ENCODE measurements around the gene NFX1.
A peak's percentile ranks its signal among the peaks of the same experiment; 100 is the strongest.

The NFX1 gene

GRCh38 chr9:33256236-33256635 is 34.1 kb upstream of the NFX1 start:
- Histone ChIP-seq H3K36me3 (replicated peaks) (peaks cover 81% of the 10 kb centered on the region), H3K9me3 (no peaks in the 10 kb centered on the region), H3K27me3 (ENCODE audit: low read depth) (no peaks in the 10 kb centered on the region), H3K4me3 (no peak overlapping the region), H3K4me1 (no peaks in the 10 kb centered on the region)
- in situ Hi-C loops (cut with MboI; ENCODE audit: low sequenced_read_pairs) = no loop called here
- no peak for DNase-seq (ENCODE audit: low spot score in 2 of 2)

GRCh38 chr9:33257276-33257675 is 33.0 kb upstream of the NFX1 start:
- peaks cover 92% of the 10 kb centered on the region for H3K36me3 ChIP-seq (replicated peaks)

GRCh38 chr9:33260372-33260771 is 29.9 kb upstream of the NFX1 start:
- no peak for DNase-seq (ENCODE audit: low spot score in 2 of 2)
- no peak overlapping the region for H3K4me3 ChIP-seq
- peaks cover 6% of the 10 kb centered on the region for H3K4me1 ChIP-seq
- no peaks in the 10 kb centered on the region for H3K9me3 ChIP-seq
- H3K27me3 ChIP-seq (ENCODE audit: low read depth) = no peaks in the 10 kb centered on the region
- peaks cover 78% of the 10 kb centered on the region for H3K36me3 ChIP-seq (replicated peaks)
- in situ Hi-C loops (cut with MboI; ENCODE audit: low sequenced_read_pairs) = no loop called here

More at GRCh38 chr9:33257276-33257675, 33.0 kb upstream of the NFX1 start:
- in situ Hi-C loops (cut with MboI; ENCODE audit: low sequenced_read_pairs) = no loop called here
- DNase-seq (ENCODE audit: low spot score in 2 of 2) = no peak
- Histone ChIP-seq H3K4me3 (no peak overlapping the region), H3K9me3 (no peaks in the 10 kb centered on the region), H3K4me1 (no peaks in the 10 kb centered on the region), H3K27me3 (ENCODE audit: low read depth) (no peaks in the 10 kb centered on the region)

GRCh38 chr9:33263131-33264002 is 26.9 kb upstream of the NFX1 start:
- DNase-seq (ENCODE audit: low spot score in 2 of 2) = peak; percentile 17 to 25
- H3K27me3 ChIP-seq (ENCODE audit: low read depth) = no peaks in the 10 kb centered on the region
- H3K4me3 ChIP-seq = peak overlapping the region; percentile 90
- H3K4me1 ChIP-seq = peaks cover 10% of the 10 kb centered on the region
- no peaks in the 10 kb centered on the region for H3K9me3 ChIP-seq
- peaks cover 76% of the 10 kb centered on the region for H3K36me3 ChIP-seq (replicated peaks)
- in situ Hi-C loops (cut with MboI; ENCODE audit: low sequenced_read_pairs) = no loop called here

GRCh38 chr9:33264003-33264472 is 26.3 kb upstream of the NFX1 start:
- DNase-seq (ENCODE audit: low spot score in 2 of 2) = peak in 1 of 2 experiments; percentile 52
- Histone ChIP-seq H3K9me3 (no peaks in the 10 kb centered on the region), H3K36me3 (replicated peaks) (peaks cover 74% of the 10 kb centered on the region), H3K4me1 (peaks cover 10% of the 10 kb centered on the region), H3K27me3 (ENCODE audit: low read depth) (no peaks in the 10 kb centered on the region), H3K4me3 (peak overlapping the region; percentile 90)
- in situ Hi-C loops (cut with MboI; ENCODE audit: low sequenced_read_pairs) = no loop called here

GRCh38 chr9:33264473-33265177 is 25.7 kb upstream of the NFX1 start, which contains the start of the genes BAG1 and CHMP5:
TSS of gene BAG1 (minus strand) at chr9:33264708.
TSS of gene CHMP5 (plus strand) at chr9:33265049. CDS start at chr9:33265079, 30 bp downstream.
- no peaks in the 10 kb centered on the region for H3K27me3 ChIP-seq (ENCODE audit: low read depth)
- peak within 1 kb of the TSS; percentile 90 for H3K4me3 ChIP-seq
- peak; percentile 98 to 100 for DNase-seq (ENCODE audit: low spot score in 2 of 2)
- H3K9me3 ChIP-seq = no peaks in the 10 kb centered on the region
- H3K36me3 ChIP-seq (replicated peaks) = peaks cover 68% of the 10 kb centered on the region
- in situ Hi-C loops (cut with MboI; ENCODE audit: low sequenced_read_pairs) = loop anchor here (5.0 kb wide), 1 partner anchor 53 kb away; no protein-coding TSS in a partner anchor
- H3K4me1 ChIP-seq = peaks cover 10% of the 10 kb centered on the region

GRCh38 chr9:33265211-33265865 is 25.0 kb upstream of the NFX1 start:
- H3K36me3 ChIP-seq (replicated peaks) = peaks cover 65% of the 10 kb centered on the region
- H3K27me3 ChIP-seq (ENCODE audit: low read depth) = no peaks in the 10 kb centered on the region
- H3K9me3 ChIP-seq = no peaks in the 10 kb centered on the region
- in situ Hi-C loops (cut with MboI; ENCODE audit: low sequenced_read_pairs) = loop anchor here (5.0 kb wide), 1 partner anchor 52 kb away; no protein-coding TSS in a partner anchor
- no peak for DNase-seq (ENCODE audit: low spot score in 2 of 2)
- H3K4me1 ChIP-seq = peaks cover 10% of the 10 kb centered on the region
- peak overlapping the region; percentile 90 for H3K4me3 ChIP-seq

GRCh38 chr9:33267151-33267767 is 23.1 kb upstream of the NFX1 start:
- H3K27me3 ChIP-seq (ENCODE audit: low read depth) = no peaks in the 10 kb centered on the region

GRCh38 chr9:33270146-33270545 is 20.2 kb upstream of the NFX1 start:
- Histone ChIP-seq H3K9me3 (no peaks in the 10 kb centered on the region), H3K4me1 (peaks cover 4% of the 10 kb centered on the region), H3K27me3 (ENCODE audit: low read depth) (no peaks in the 10 kb centered on the region), H3K36me3 (replicated peaks) (peaks cover 52% of the 10 kb centered on the region), H3K4me3 (no peak overlapping the region)
- in situ Hi-C loops (cut with MboI; ENCODE audit: low sequenced_read_pairs) = no loop called here
- no peak for DNase-seq (ENCODE audit: low spot score in 2 of 2)

More at GRCh38 chr9:33267151-33267767, 23.1 kb upstream of the NFX1 start:
- H3K4me3 ChIP-seq = no peak overlapping the region
- peaks cover 10% of the 10 kb centered on the region for H3K4me1 ChIP-seq
- in situ Hi-C loops (cut with MboI; ENCODE audit: low sequenced_read_pairs) = loop anchor here (5.0 kb wide), 1 partner anchor 50 kb away; no protein-coding TSS in a partner anchor
- peaks cover 61% of the 10 kb centered on the region for H3K36me3 ChIP-seq (replicated peaks)
- no peaks in the 10 kb centered on the region for H3K9me3 ChIP-seq
- no peak for DNase-seq (ENCODE audit: low spot score in 2 of 2)

- H3K4me3 ChIP-seq = no peak overlapping the region
- H3K27me3 ChIP-seq (ENCODE audit: low read depth) = no peaks in the 10 kb centered on the region
- DNase-seq (ENCODE audit: low spot score in 2 of 2) = no peak
- H3K36me3 ChIP-seq (replicated peaks) = peaks cover 54% of the 10 kb centered on the region
- no peaks in the 10 kb centered on the region for H3K4me1 ChIP-seq
- no peaks in the 10 kb centered on the region for H3K9me3 ChIP-seq
- in situ Hi-C loops (cut with MboI; ENCODE audit: low sequenced_read_pairs) = no loop called here
Observed at GRCh38 chr9:33272061-33272460, 18.3 kb upstream of the NFX1 start.

- H3K36me3 ChIP-seq (replicated peaks) = peaks cover 53% of the 10 kb centered on the region
- in situ Hi-C loops (cut with MboI; ENCODE audit: low sequenced_read_pairs) = no loop called here
Observed at GRCh38 chr9:33273266-33273971, 16.9 kb upstream of the NFX1 start.

GRCh38 chr9:33273972-33274328 is 16.4 kb upstream of the NFX1 start:
- in situ Hi-C loops (cut with MboI; ENCODE audit: low sequenced_read_pairs) = no loop called here
- Histone ChIP-seq H3K27me3 (ENCODE audit: low read depth) (no peaks in the 10 kb centered on the region), H3K36me3 (replicated peaks) (peaks cover 48% of the 10 kb centered on the region), H3K4me3 (no peak overlapping the region), H3K9me3 (no peaks in the 10 kb centered on the region), H3K4me1 (no peaks in the 10 kb centered on the region)
- DNase-seq (ENCODE audit: low spot score in 2 of 2) = no peak

More at GRCh38 chr9:33273266-33273971, 16.9 kb upstream of the NFX1 start:
- no peaks in the 10 kb centered on the region for H3K9me3 ChIP-seq
- DNase-seq (ENCODE audit: low spot score in 2 of 2) = no peak
- H3K27me3 ChIP-seq (ENCODE audit: low read depth) = no peaks in the 10 kb centered on the region
- H3K4me3 ChIP-seq = no peak overlapping the region
- no peaks in the 10 kb centered on the region for H3K4me1 ChIP-seq
